COLO829 (cell line): ENCODE data around the gene WDR5.
"Not testable (repeated sequence)": the region's sequence is repeated elsewhere in the genome, so short reads cannot be mapped to it uniquely, and the experiment has no call there.

Source experiments
- DNase-seq: peaks from one replicate; pipeline ENCODE4 v3.0.0; 2012; ENCODE audit warnings: low spot score

WDR5 gene

GRCh38 chr9:134135343-134136117 is at the start of gene WDR5:
Gene WDR5 (plus strand): TSS chr9:134136082. CDS start chr9:134139878, 3,796 bp downstream.
- peak; percentile 97 for DNase-seq

GRCh38 chr9:134088063-134088725 is 47.7 kb upstream of the WDR5 start:
- DNase-seq: no peak

- DNase-seq: no peak
These were observed 45.9 kb upstream of the WDR5 start for GRCh38 chr9:134089972-134090371.

- peak; percentile 85 for DNase-seq
These were observed 36.6 kb upstream of the WDR5 start for GRCh38 chr9:134099123-134099761.

- no peak for DNase-seq
These were observed 35.8 kb upstream of the WDR5 start for GRCh38 chr9:134100040-134100439.

- not testable (repeated sequence) for DNase-seq
These were observed 34.7 kb upstream of the WDR5 start for GRCh38 chr9:134101133-134101532.

- DNase-seq: no peak
These were observed 34.2 kb upstream of the WDR5 start for GRCh38 chr9:134101623-134102149.

- no peak for DNase-seq
These were observed 32.4 kb upstream of the WDR5 start for GRCh38 chr9:134103391-134103998.

- DNase-seq: no peak
These were observed 24.8 kb upstream of the WDR5 start for GRCh38 chr9:134111064-134111463.

GRCh38 chr9:134112561-134112960 is 23.3 kb upstream of the WDR5 start:
- DNase-seq: no peak

- not testable (repeated sequence) for DNase-seq
These were observed 16.9 kb upstream of the WDR5 start for GRCh38 chr9:134118972-134119371.

- no peak for DNase-seq
These were observed 12.1 kb upstream of the WDR5 start for GRCh38 chr9:134123764-134124128.

GRCh38 chr9:134125413-134126095 is 10.3 kb upstream of the WDR5 start:
- no peak for DNase-seq

- DNase-seq: no peak
These were observed 9.5 kb upstream of the WDR5 start for GRCh38 chr9:134126373-134126772.

- no peak for DNase-seq
These were observed 8.8 kb upstream of the WDR5 start for GRCh38 chr9:134127065-134127580.

GRCh38 chr9:134127616-134128015 is 8.3 kb upstream of the WDR5 start:
- no peak for DNase-seq

- no peak for DNase-seq
These were observed 6.9 kb upstream of the WDR5 start for GRCh38 chr9:134128727-134129679.

- DNase-seq: no peak
These were observed 5.1 kb upstream of the WDR5 start for GRCh38 chr9:134130503-134131375.

GRCh38 chr9:134131471-134132207 is 4.2 kb upstream of the WDR5 start:
- no peak for DNase-seq
